ENCODE results near the gene CFAP410.

The CFAP410 gene

GRCh38 chr21:44312716-44313115 lies 26.5 kb downstream of the CFAP410 start:
- Histone ChIP-seq H3K4me2 (ENCODE audit: low read length) (no peak overlapping the region), H3K4me3 (ENCODE audit: low read length) (no peak overlapping the region), H2BK120ac (ENCODE audit: low read depth, low read length) (no peak overlapping the region), H4K8ac (ENCODE audit: low read depth, low read length) (no peak overlapping the region), H3K56ac (ENCODE audit: low read length) (no peak overlapping the region), H3K18ac (ENCODE audit: low read length) (no peak overlapping the region), H3K36me3 (ENCODE audit: control insufficient read depth, insufficient read depth, low read length) (peaks cover 3% of the 10 kb centered on the region), H3K79me1 (ENCODE audit: low read length) (peaks cover 1% of the 10 kb centered on the region), H3K27me3 (ENCODE audit: insufficient read depth, low read length, poor library complexity) (no peaks in the 10 kb centered on the region), H3K23ac (ENCODE audit: low read length) (no peak overlapping the region), H2AK5ac (ENCODE audit: low read length) (no peak overlapping the region), H2BK15ac (replicated peaks; ENCODE audit: low read depth) (no peak overlapping the region), H3K9ac (ENCODE audit: low read length) (no peak overlapping the region), H4K5ac (ENCODE audit: low read length) (no peak overlapping the region), H2BK5ac (ENCODE audit: low read length) (no peak overlapping the region), H3K4ac (ENCODE audit: low read depth, low read length) (no peak overlapping the region), H3K4me1 (ENCODE audit: control insufficient read depth, low read depth, low read length) (no peaks in the 10 kb centered on the region), H3K27ac (ENCODE audit: low read depth, low read length) (no peak overlapping the region), H3K79me2 (ENCODE audit: control insufficient read depth, insufficient read depth, low read length) (no peaks in the 10 kb centered on the region)
- WGBS (ENCODE audit: extremely low coverage, insufficient coverage, low lambda C conversion rate): no CpG with 5 or more reads among the region's 19 CpGs
- DNase-seq: no peak

DNA sequence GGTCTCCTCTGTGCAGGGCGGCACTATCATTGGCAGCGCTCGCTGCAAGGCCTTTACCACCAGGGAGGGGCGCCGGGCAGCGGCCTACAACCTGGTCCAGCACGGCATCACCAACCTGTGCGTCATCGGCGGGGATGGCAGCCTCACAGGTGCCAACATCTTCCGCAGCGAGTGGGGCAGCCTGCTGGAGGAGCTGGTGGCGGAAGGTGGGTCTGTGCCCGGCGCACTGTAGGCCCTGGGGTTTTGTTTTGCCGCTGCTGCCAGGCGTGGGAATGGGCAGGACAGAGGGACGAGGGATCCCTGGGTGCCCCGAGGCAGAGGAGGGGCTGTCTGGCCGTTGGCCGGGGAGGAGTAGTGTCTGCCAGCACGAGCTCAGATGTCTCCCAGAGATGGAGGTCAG lies 27.1 kb downstream of the CFAP410 start:
- no peak overlapping the region for H3K4me2 ChIP-seq (ENCODE audit: low read length)

DNA sequence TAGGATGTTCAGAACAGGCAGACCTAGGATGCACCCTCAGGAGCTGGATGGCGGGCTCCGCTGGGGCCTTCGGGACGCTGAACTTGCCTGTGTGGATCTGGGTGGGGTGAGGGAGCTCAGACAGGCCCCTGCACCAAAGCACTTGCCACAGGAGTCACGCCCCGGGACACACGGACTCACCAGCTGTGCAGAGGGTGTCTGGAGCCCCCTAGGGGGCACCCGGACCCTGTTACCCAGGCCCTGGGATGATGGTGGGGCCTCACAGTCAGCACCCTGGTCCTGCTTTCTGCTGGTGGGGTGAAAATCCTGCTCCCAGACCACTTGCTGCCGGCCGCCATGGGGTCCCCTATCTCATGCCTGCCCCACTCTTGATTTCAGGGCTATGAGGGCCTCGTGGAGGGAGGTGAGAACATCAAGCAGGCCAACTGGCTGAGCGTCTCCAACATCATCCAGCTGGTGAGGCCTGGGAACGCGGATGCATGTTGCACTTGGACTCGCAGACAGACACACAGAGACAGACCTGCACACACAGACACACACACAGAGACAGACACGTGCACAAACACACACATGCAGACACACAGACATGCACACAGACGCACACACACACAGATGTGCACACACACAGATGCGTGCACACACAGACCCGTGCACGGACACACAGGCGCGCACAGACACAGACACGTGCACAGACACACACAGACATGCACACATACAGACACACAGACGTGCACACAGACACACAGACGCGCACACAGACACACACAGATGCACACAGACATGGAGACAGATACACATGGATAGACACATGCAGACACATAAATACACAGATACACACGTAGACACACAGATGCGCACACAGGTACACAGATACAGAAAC lies 28.3 kb downstream of the CFAP410 start:
- no peak overlapping the region for H3K9ac ChIP-seq (ENCODE audit: low read length)
- H3K4me3 ChIP-seq (ENCODE audit: low read length): no peak overlapping the region
- peaks cover 5% of the 10 kb centered on the region for H3K36me3 ChIP-seq (ENCODE audit: control insufficient read depth, insufficient read depth, low read length)

More for the DNA sequence above, 27.1 kb downstream of the CFAP410 start:
- no peaks in the 10 kb centered on the region for H3K4me1 ChIP-seq (ENCODE audit: control insufficient read depth, low read depth, low read length)
- no peaks in the 10 kb centered on the region for H3K79me2 ChIP-seq (ENCODE audit: control insufficient read depth, insufficient read depth, low read length)
- no peak overlapping the region for H3K23ac ChIP-seq (ENCODE audit: low read length)
- H4K8ac ChIP-seq (ENCODE audit: low read depth, low read length): no peak overlapping the region
- no peak overlapping the region for H3K18ac ChIP-seq (ENCODE audit: low read length)
- DNase-seq: no peak
- H3K27ac ChIP-seq (ENCODE audit: low read depth, low read length): no peak overlapping the region
- no CpG with 5 or more reads among the region's 22 CpGs for WGBS (ENCODE audit: extremely low coverage, insufficient coverage, low lambda C conversion rate)
- H4K5ac ChIP-seq (ENCODE audit: low read length): no peak overlapping the region
- H2AK5ac ChIP-seq (ENCODE audit: low read length): no peak overlapping the region
- no peak overlapping the region for H3K9ac ChIP-seq (ENCODE audit: low read length)
- no peaks in the 10 kb centered on the region for H3K27me3 ChIP-seq (ENCODE audit: insufficient read depth, low read length, poor library complexity)
- H2BK15ac ChIP-seq (replicated peaks; ENCODE audit: low read depth): no peak overlapping the region
- H3K4me3 ChIP-seq (ENCODE audit: low read length): no peak overlapping the region
- no peak overlapping the region for H2BK120ac ChIP-seq (ENCODE audit: low read depth, low read length)
- no peak overlapping the region for H3K56ac ChIP-seq (ENCODE audit: low read length)
- peaks cover 5% of the 10 kb centered on the region for H3K36me3 ChIP-seq (ENCODE audit: control insufficient read depth, insufficient read depth, low read length)
- no peak overlapping the region for H3K4ac ChIP-seq (ENCODE audit: low read depth, low read length)
- no peak overlapping the region for H2BK5ac ChIP-seq (ENCODE audit: low read length)
- H3K79me1 ChIP-seq (ENCODE audit: low read length): peaks cover 1% of the 10 kb centered on the region

GRCh38 chr21:44306936-44307704 lies 32.1 kb downstream of the CFAP410 start:
- no CpG with 5 or more reads among the region's 21 CpGs for WGBS (ENCODE audit: extremely low coverage, insufficient coverage, low lambda C conversion rate)
- DNase-seq: no peak
- Histone ChIP-seq H2BK120ac (ENCODE audit: low read depth, low read length) (no peak overlapping the region), H3K27ac (ENCODE audit: low read depth, low read length) (no peak overlapping the region), H4K8ac (ENCODE audit: low read depth, low read length) (no peak overlapping the region), H3K23ac (ENCODE audit: low read length) (no peak overlapping the region), H3K36me3 (ENCODE audit: control insufficient read depth, insufficient read depth, low read length) (peaks cover 5% of the 10 kb centered on the region), H3K79me2 (ENCODE audit: control insufficient read depth, insufficient read depth, low read length) (no peaks in the 10 kb centered on the region), H3K9ac (ENCODE audit: low read length) (no peak overlapping the region), H3K79me1 (ENCODE audit: low read length) (peaks cover 5% of the 10 kb centered on the region), H3K4ac (ENCODE audit: low read depth, low read length) (no peak overlapping the region), H3K27me3 (ENCODE audit: insufficient read depth, low read length, poor library complexity) (no peaks in the 10 kb centered on the region), H2BK15ac (replicated peaks; ENCODE audit: low read depth) (no peak overlapping the region), H2AK5ac (ENCODE audit: low read length) (no peak overlapping the region), H4K5ac (ENCODE audit: low read length) (no peak overlapping the region), H3K4me3 (ENCODE audit: low read length) (no peak overlapping the region), H3K4me2 (ENCODE audit: low read length) (no peak overlapping the region), H3K4me1 (ENCODE audit: control insufficient read depth, low read depth, low read length) (no peaks in the 10 kb centered on the region), H3K56ac (ENCODE audit: low read length) (no peak overlapping the region), H2BK5ac (ENCODE audit: low read length) (no peak overlapping the region), H3K18ac (ENCODE audit: low read length) (no peak overlapping the region)

More for the DNA sequence above, 28.3 kb downstream of the CFAP410 start:
- H3K23ac ChIP-seq (ENCODE audit: low read length): no peak overlapping the region
- H2BK5ac ChIP-seq (ENCODE audit: low read length): no peak overlapping the region
- no peak overlapping the region for H4K5ac ChIP-seq (ENCODE audit: low read length)
- H3K4ac ChIP-seq (ENCODE audit: low read depth, low read length): no peak overlapping the region
- no peak overlapping the region for H2BK15ac ChIP-seq (replicated peaks; ENCODE audit: low read depth)
- H3K56ac ChIP-seq (ENCODE audit: low read length): no peak overlapping the region
- no peak overlapping the region for H3K18ac ChIP-seq (ENCODE audit: low read length)
- H3K4me1 ChIP-seq (ENCODE audit: control insufficient read depth, low read depth, low read length): no peaks in the 10 kb centered on the region
- H3K79me1 ChIP-seq (ENCODE audit: low read length): peaks cover 1% of the 10 kb centered on the region
- no peak for DNase-seq
- no CpG with 5 or more reads among the region's 28 CpGs for WGBS (ENCODE audit: extremely low coverage, insufficient coverage, low lambda C conversion rate)
- H3K79me2 ChIP-seq (ENCODE audit: control insufficient read depth, insufficient read depth, low read length): no peaks in the 10 kb centered on the region
- H4K8ac ChIP-seq (ENCODE audit: low read depth, low read length): no peak overlapping the region
- H3K27me3 ChIP-seq (ENCODE audit: insufficient read depth, low read length, poor library complexity): no peaks in the 10 kb centered on the region
- H3K27ac ChIP-seq (ENCODE audit: low read depth, low read length): no peak overlapping the region
- H2BK120ac ChIP-seq (ENCODE audit: low read depth, low read length): no peak overlapping the region
- H2AK5ac ChIP-seq (ENCODE audit: low read length): no peak overlapping the region
- H3K4me2 ChIP-seq (ENCODE audit: low read length): no peak overlapping the region

DNA sequence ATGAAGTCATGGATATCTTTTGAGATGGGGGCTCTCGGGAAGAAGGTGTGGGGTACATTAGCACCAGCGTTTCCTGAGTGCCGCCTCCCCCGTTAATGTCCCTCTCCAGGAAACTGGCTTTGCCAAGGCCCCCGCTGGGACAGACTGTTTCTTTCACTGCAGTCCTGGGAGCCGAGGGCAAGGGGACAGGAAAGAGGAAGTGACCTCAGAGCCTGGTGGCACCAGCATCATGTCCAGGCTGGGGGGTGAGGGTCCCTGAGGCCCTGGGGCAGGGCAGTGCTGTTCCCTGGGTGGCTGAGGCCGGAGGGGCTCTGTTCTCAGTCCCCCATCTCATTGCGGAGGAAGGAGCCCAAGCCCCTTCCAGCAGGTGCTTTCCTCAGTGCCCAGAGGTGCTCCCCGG lies 33.5 kb downstream of the CFAP410 start:
- Histone ChIP-seq H3K4me2 (ENCODE audit: low read length) (no peak overlapping the region), H2BK5ac (ENCODE audit: low read length) (no peak overlapping the region), H3K23ac (ENCODE audit: low read length) (no peak overlapping the region), H3K4ac (ENCODE audit: low read depth, low read length) (no peak overlapping the region), H2AK5ac (ENCODE audit: low read length) (no peak overlapping the region), H2BK120ac (ENCODE audit: low read depth, low read length) (no peak overlapping the region), H4K8ac (ENCODE audit: low read depth, low read length) (no peak overlapping the region), H3K18ac (ENCODE audit: low read length) (no peak overlapping the region), H3K36me3 (ENCODE audit: control insufficient read depth, insufficient read depth, low read length) (peaks cover 2% of the 10 kb centered on the region), H4K5ac (ENCODE audit: low read length) (no peak overlapping the region), H2BK15ac (replicated peaks; ENCODE audit: low read depth) (no peak overlapping the region), H3K79me1 (ENCODE audit: low read length) (peaks cover 12% of the 10 kb centered on the region), H3K56ac (ENCODE audit: low read length) (no peak overlapping the region), H3K27ac (ENCODE audit: low read depth, low read length) (no peak overlapping the region), H3K4me1 (ENCODE audit: control insufficient read depth, low read depth, low read length) (no peaks in the 10 kb centered on the region), H3K27me3 (ENCODE audit: insufficient read depth, low read length, poor library complexity) (no peaks in the 10 kb centered on the region), H3K4me3 (ENCODE audit: low read length) (no peak overlapping the region), H3K9ac (ENCODE audit: low read length) (no peak overlapping the region), H3K79me2 (ENCODE audit: control insufficient read depth, insufficient read depth, low read length) (peaks cover 6% of the 10 kb centered on the region)
- no CpG with 5 or more reads among the region's 9 CpGs for WGBS (ENCODE audit: extremely low coverage, insufficient coverage, low lambda C conversion rate)
- no peak for DNase-seq
